GM18502 (cell line): ENCODE measurements around the gene DEDD.

Experiments
- ATAC-seq: cut with Tn5 transposase; IDR thresholded peaks from one replicate; pipeline ENCODE4 v1.9.1; 2021; ENCODE audit warnings: mild to moderate bottlenecking; ENCODE audit not compliant: unreplicated experiment, poor library complexity

DEDD gene

GRCh38 chr1:161164901-161165610, 32.6 kb upstream of the DEDD start:
- ATAC-seq = no peak

DNA sequence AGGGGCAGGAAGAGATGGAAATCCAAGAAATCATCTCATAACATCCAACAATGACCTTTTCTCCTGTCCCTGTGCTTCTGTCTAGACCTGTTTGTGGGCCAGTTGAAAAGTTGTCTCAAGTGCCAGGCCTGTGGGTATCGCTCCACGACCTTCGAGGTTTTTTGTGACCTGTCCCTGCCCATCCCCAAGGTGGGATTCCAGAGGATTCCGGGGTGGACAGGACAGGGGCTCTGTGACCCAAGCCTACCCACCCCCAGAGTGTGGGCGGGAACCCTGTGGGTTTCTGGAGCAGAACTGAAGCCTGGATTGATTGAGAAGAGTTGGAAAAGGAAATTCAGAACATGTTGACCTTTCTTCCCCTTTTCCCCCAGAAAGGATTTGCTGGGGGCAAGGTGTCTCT, 31.3 kb upstream of the DEDD start:
- no peak for ATAC-seq

- no peak for ATAC-seq
Measured at GRCh38 chr1:161162806-161163205, 30.3 kb upstream of the DEDD start.

DNA sequence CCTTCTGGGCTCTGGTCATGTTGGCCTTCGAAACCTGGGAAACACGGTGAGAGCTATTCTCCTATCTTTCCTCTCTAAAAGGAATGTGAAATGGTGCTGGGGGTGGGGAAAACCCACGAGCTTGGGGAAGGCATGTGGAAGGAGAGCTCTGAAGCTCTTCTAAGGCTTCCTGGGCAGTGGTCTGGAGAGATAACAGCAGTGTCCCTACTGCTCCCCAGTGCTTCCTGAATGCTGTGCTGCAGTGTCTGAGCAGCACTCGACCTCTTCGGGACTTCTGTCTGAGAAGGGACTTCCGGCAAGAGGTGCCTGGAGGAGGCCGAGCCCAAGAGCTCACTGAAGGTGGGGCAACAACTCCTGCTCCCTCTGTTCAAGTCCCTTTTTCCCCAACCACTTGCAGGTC, 29.6 kb upstream of the DEDD start:
- ATAC-seq = no peak

- no peak for ATAC-seq
Measured at GRCh38 chr1:161161652-161162051, 29.2 kb upstream of the DEDD start.

GRCh38 chr1:161160671-161161145, 28.2 kb upstream of the DEDD start:
- no peak for ATAC-seq

GRCh38 chr1:161159913-161160243, 27.4 kb upstream of the DEDD start:
- no peak for ATAC-seq

GRCh38 chr1:161159087-161159912, 26.8 kb upstream of the DEDD start, which contains the start of gene USP21:
Gene USP21 (plus strand): TSS chr1:161159500. CDS start chr1:161160641, 1,141 bp downstream.
- peak; percentile 81 for ATAC-seq

GRCh38 chr1:161158316-161159010, 26.0 kb upstream of the DEDD start:
- no peak for ATAC-seq

DNA sequence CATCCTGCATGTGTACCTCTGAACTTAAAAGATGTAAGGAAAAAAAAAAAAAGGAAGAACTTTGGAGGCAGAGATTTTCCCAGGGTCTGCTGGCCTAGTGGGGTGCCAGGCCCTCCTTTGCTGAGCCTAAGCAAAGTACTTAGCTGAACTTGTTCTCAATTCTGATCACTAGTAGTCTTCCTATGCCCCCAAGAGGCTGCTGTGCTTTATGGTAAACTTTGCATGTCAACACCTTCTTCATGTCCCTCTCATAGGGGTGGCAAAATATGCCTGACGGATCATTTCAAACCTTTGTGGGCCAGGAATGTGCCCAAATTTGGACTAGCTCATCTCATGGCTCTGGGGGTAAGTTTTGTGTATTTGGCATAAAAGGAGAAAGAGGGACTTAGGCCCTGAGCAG, 25.4 kb upstream of the DEDD start:
- no peak for ATAC-seq

DNA sequence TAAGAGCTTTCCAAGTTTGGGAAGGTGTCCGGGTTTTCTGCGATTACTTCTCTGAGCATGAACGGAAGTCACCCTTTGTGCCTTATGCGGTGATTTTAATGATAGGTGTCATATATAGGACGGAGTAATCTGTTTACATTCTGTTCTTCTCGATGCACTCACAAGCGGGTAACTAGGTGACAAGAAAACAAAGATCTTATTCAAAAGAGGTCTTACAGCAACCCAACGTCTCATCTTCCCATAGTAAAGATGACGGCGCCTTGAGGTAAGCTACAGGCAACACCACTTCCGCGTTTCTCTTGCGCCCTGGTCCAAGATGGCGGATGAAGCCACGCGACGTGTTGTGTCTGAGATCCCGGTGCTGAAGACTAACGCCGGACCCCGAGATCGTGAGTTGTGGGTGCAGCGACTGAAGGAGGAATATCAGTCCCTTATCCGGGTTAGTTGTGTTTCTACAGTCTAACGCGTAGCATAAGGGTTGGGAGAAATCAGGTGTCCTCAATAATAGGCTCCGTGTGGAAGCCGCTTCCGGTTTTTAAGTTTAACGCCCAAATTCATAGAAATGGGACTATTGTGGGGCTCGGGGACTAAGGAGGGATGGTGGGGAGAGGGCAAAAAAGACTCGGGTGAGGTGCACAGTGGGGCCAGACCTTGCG, 21.3 kb upstream of the DEDD start, which contains the start of gene UFC1:
TSS of gene UFC1 (plus strand) at position 297 of the 656 bp plus-strand sequence. CDS start at position 317, 20 bp downstream.
- peak; percentile 90 for ATAC-seq

- ATAC-seq = no peak
Measured at GRCh38 chr1:161153176-161153575, 20.7 kb upstream of the DEDD start.

DNA sequence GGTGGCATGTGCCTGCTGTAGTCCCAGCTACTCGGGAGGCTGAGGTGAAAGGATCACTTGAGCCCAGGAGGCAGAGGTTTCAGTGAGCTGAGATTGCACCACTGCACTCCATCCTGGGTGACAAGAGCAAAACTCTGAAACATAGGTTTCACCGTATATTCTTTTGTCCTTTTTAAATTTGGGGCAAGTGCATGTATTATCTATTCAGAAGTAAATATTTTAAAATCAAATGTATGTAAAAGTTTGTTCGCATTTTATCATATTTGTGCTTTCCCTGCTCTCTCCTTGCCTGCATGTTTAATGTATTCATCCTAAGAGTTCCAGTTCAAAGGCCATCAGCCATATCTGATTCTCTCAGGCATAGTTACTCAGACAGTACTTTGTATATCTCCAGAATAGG, 13.4 kb upstream of the DEDD start:
- no peak for ATAC-seq

DNA sequence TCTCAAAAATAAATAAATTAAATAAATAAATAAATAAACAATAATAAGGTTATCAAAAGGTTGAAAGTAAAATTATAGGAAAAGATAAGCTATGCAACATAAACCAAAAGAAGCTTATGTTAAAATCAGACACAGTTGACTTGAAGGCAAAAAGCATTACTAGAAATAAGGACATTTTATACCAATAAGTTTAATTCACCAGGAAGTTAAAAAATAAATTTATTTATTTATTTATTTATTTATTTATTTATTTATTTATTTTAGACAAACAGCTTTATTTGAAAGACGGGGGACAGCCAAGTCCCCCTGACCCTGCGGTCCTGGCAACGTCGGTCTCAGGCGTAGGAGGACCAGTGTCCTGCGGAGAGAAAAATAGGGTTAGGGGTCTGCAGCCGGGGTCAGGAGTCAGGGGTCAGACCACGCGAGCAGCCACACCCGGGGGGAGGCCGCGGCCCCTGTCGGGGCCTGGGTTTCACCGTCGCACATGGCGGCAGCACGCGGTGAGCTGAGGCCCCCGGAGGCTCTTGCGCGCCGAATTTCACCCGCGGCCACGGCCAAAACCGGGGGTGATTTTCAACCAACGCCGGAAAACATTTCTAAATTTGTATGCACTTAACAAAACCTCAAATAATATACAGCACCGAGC, 8.4 kb upstream of the DEDD start:
- no peak for ATAC-seq

DNA sequence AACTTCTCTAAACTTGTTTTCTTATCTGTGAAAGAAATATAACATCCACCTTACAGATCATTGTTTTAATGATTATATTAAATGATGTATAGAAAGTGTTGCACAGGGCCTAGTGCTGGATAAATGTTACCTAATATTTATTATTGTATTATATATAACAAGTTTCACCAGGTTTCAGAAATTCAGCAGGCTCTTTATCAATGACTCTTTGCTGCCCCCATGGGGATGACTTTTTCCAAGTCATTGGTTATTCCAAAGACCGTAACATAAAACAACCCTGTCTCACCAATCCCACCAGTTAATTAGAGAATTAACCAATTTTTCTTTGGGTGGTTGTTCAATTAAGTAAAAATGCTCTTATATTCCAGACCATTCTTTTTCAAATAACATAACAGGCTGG, 7.3 kb upstream of the DEDD start:
- no peak for ATAC-seq

DNA sequence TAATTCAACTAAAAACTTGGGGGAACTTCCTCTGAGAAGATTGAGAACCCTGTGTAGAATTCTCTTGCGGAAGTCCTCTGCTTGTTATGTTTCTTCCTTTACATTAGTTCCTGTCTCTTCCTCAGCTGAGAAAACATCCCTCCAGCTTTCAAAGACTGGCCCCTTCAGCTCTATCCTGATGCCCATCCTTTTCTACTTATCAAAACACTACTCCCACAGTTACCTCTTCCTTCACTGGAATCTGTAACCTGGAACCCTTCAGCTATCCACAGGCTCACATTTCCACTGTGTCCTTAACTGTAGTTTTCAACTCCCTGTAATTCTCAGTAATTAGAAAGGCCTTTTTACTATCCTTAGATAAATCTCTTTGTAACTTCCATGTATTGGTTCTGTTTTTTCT, 6.0 kb upstream of the DEDD start:
- no peak for ATAC-seq

DNA sequence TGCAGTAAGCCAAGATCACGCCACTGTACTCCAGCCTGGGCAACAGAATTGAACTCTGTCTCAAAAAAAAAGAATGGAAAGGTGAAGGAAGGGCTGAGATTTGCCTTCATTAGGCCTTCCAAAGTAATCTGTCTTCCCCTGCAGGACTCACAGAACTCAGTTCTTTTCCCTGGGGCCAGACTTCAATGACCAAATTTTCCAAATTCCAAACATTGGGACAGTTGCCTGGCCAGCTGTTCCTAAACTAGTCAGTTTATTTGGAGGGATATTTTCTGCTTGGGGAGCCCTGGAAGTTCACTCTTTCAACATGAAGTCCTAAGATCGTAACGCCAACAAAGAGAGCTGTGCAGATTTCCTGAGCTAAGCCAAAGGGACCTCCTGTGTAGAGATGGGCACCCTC, 5.4 kb upstream of the DEDD start:
- no peak for ATAC-seq

DNA sequence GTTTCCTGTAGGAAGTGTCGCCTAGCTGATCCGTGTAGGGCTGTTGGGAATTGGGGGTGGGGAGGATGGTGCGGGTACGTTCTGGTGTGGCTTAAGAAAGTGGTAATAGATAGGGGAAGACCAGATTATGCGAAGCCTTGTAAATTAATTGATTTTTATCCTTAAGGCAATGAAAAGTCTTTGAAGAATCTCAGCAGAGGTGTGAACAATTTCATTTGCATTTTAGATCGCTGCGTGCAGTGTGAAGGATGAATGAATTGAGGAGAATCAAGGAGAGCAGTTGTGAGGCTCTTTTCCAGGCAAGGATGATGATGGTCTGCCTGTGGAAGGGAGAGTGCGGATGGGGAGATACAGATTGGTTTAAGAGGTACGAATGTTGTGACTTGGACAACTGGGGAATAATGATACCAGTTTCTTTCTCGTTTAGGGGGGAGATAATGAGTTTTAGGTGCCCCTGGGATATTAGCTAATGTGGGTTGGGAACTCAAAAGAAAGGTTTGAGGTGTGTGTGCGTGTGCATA, 813 bp upstream of the DEDD start:
- peak; percentile 19 for ATAC-seq

- no peak for ATAC-seq
Measured at GRCh38 chr1:161131523-161132409, 701 bp downstream of the DEDD start.
